ENCODE measurements around the gene TPM3. TPM values are rescaled to one million over a fixed set of nuclear protein-coding genes. Genes with fewer than 3 reads are reported as not detected.

Gene TPM3
- total RNA-seq, 2 experiments from 2014 or later, result 235 to 420 TPM

- ChIA-PET CTCF (ENCODE audit: unreplicated experiment) (no interaction called here), POLR2A (no interaction called here)
- H3K4me1 ChIP-seq (ENCODE audit: insufficient read depth, low read length, poor library complexity, severe bottlenecking), result peaks cover 5% of the 10 kb centered on the region
- H3K79me2 ChIP-seq (ENCODE audit: insufficient read depth, low read depth, low read length), result peaks cover 17% of the 10 kb centered on the region
- H3K9me2 ChIP-seq (ENCODE audit: insufficient read depth, low read length), result no peaks in the 10 kb centered on the region
- peaks cover 3% of the 10 kb centered on the region; the same call in 1 of the 2 replicates for H3K36me3 ChIP-seq (ENCODE audit: insufficient read depth, low read length)
- no peak overlapping the region for H3K4me2 ChIP-seq (ENCODE audit: low read length)
- no TSS peak for BruUV-seq (replicated peaks)
- H3K27ac ChIP-seq (ENCODE audit: low read depth, low read length, poor library complexity, severe bottlenecking), result no peak overlapping the region
- H2AFZ ChIP-seq (ENCODE audit: low read length), result no peak overlapping the region
- intact Hi-C loops (cut with micrococcal nuclease; ENCODE audit: unreplicated experiment), result loop anchor here (1.0 to 10.0 kb wide), 3 partner anchors 86 to 289 kb away; partner anchors contain the start of gene HAX1
- H3K9me3 ChIP-seq (ENCODE audit: low read length), result no peaks in the 10 kb centered on the region
- no peak for TF ChIP-seq EZH2phosphoT487 (IDR thresholded peaks at IDR 0.05; ENCODE audit: borderline replicate concordance, low read depth, low read length)
- TF ChIP-seq CTCF (conservative IDR thresholded peaks at IDR 0.05; ENCODE audit: low read length), result peak; percentile 84
- no peak overlapping the region for H3K4me3 ChIP-seq (ENCODE audit: low read depth, low read length, poor library complexity, severe bottlenecking)
- H4K20me1 ChIP-seq (ENCODE audit: insufficient read depth, low read length), result peaks cover 7% of the 10 kb centered on the region; the same call in 1 of the 2 replicates
- peak; percentile 67 for DNase-seq (ENCODE audit: low spot score)
These were observed 5.7 kb downstream of the TPM3 start for GRCh38 chr1:154186177-154186576.

GRCh38 chr1:154183046-154183915 lies 8.6 kb downstream of the TPM3 start:
- POLR2A ChIA-PET, result interaction anchor here (0.7 to 1.3 kb wide), 3 partner anchors 18 to 58 kb away, joined by 4 read pairs; no protein-coding TSS in a partner anchor

GRCh38 chr1:154182344-154183045 lies 9.4 kb downstream of the TPM3 start:
- DNase-seq (ENCODE audit: low spot score), result peak; percentile 58
- ChIA-PET POLR2A (interaction anchor here (0.9 to 1.4 kb wide), 4 partner anchors 18 to 326 kb away, joined by 3 to 4 read pairs (median 4); no protein-coding TSS in a partner anchor), CTCF (ENCODE audit: unreplicated experiment) (no interaction called here)
- no TSS peak for BruUV-seq (replicated peaks)
- H2AFZ ChIP-seq (ENCODE audit: low read length), result peak overlapping the region; percentile 43; the same call in 1 of the 2 replicates
- peak overlapping the region; percentile 86 for H3K4me3 ChIP-seq (ENCODE audit: low read depth, low read length, poor library complexity, severe bottlenecking)
- intact Hi-C loops (cut with micrococcal nuclease; ENCODE audit: unreplicated experiment), result loop anchor here (2.0 to 10.0 kb wide), 2 partner anchors 38 to 292 kb away; partner anchors contain the start of gene UBAP2L
- H3K4me2 ChIP-seq (ENCODE audit: low read length), result peak overlapping the region; percentile 98
- H4K20me1 ChIP-seq (ENCODE audit: insufficient read depth, low read length), result peaks cover 39% of the 10 kb centered on the region
- peaks cover 53% of the 10 kb centered on the region for H3K79me2 ChIP-seq (ENCODE audit: insufficient read depth, low read depth, low read length)
- H3K9me2 ChIP-seq (ENCODE audit: insufficient read depth, low read length), result no peaks in the 10 kb centered on the region
- TF ChIP-seq EZH2phosphoT487 (IDR thresholded peaks at IDR 0.05; ENCODE audit: borderline replicate concordance, low read depth, low read length), result no peak
- peak; percentile 27 for TF ChIP-seq CTCF (conservative IDR thresholded peaks at IDR 0.05; ENCODE audit: low read length)
- H3K36me3 ChIP-seq (ENCODE audit: insufficient read depth, low read length), result peaks cover 36% of the 10 kb centered on the region
- H3K4me1 ChIP-seq (ENCODE audit: insufficient read depth, low read length, poor library complexity, severe bottlenecking), result peaks cover 41% of the 10 kb centered on the region
- peak overlapping the region; percentile 83 for H3K27ac ChIP-seq (ENCODE audit: low read depth, low read length, poor library complexity, severe bottlenecking)
- H3K9me3 ChIP-seq (ENCODE audit: low read length), result no peaks in the 10 kb centered on the region

More at GRCh38 chr1:154183046-154183915, 8.6 kb downstream of the TPM3 start:
- Histone ChIP-seq H3K9me3 (ENCODE audit: low read length) (no peaks in the 10 kb centered on the region), H3K4me2 (ENCODE audit: low read length) (peak overlapping the region; percentile 98), H3K4me1 (ENCODE audit: insufficient read depth, low read length, poor library complexity, severe bottlenecking) (peaks cover 33% of the 10 kb centered on the region), H3K79me2 (ENCODE audit: insufficient read depth, low read depth, low read length) (peaks cover 45% of the 10 kb centered on the region), H3K27ac (ENCODE audit: low read depth, low read length, poor library complexity, severe bottlenecking) (peak overlapping the region; percentile 83), H3K9me2 (ENCODE audit: insufficient read depth, low read length) (no peaks in the 10 kb centered on the region), H2AFZ (ENCODE audit: low read length) (peak overlapping the region; percentile 43), H4K20me1 (ENCODE audit: insufficient read depth, low read length) (peaks cover 33% of the 10 kb centered on the region), H3K36me3 (ENCODE audit: insufficient read depth, low read length) (peaks cover 29% of the 10 kb centered on the region), H3K4me3 (ENCODE audit: low read depth, low read length, poor library complexity, severe bottlenecking) (peak overlapping the region; percentile 86)
- CTCF ChIA-PET (ENCODE audit: unreplicated experiment), result no interaction called here
- intact Hi-C loops (cut with micrococcal nuclease; ENCODE audit: unreplicated experiment), result loop anchor here (2.0 to 10.0 kb wide), 2 partner anchors 38 to 292 kb away; partner anchors contain the start of gene UBAP2L
- TSS peak; percentile 99 for BruUV-seq (replicated peaks)
- TF ChIP-seq EZH2phosphoT487 (IDR thresholded peaks at IDR 0.05; ENCODE audit: borderline replicate concordance, low read depth, low read length), result no peak
- peak; percentile 94 for DNase-seq (ENCODE audit: low spot score)

All from OCI-LY7 (cell line).